WERI-Rb-1 (cell line): ENCODE results near the gene ARHGAP24.
"Not testable (repeated sequence)": the region's sequence is repeated elsewhere in the genome, so short reads cannot be mapped to it uniquely, and the experiment has no call there.

Experiments
- DNase-seq: peaks from one replicate; pipeline ENCODE4 v3.0.0-alpha.2; 2020
- H3K27ac ChIP-seq: fragments of 250-450 bp; sonication (Bioruptor Pico); 2 replicates; pipeline ENCODE4 v1.5.1; 2020; ENCODE audit warnings: mild to moderate bottlenecking, moderate library complexity
- H3K27me3 ChIP-seq: fragments of 250-450 bp; sonication (Bioruptor Pico); 2 replicates; pipeline ENCODE4 v1.5.1; 2021; ENCODE audit warnings: mild to moderate bottlenecking, low read depth, moderate library complexity; ENCODE audit not compliant: insufficient read depth, severe bottlenecking
- H3K36me3 ChIP-seq: fragments of 250-450 bp; sonication (Bioruptor Pico); 2 replicates; pipeline ENCODE4 v1.5.1; 2020; ENCODE audit warnings: mild to moderate bottlenecking, moderate library complexity
- H3K4me3 ChIP-seq: 2 replicates; pipeline ENCODE4 v1.5.1; 2011; ENCODE audit warnings: low read depth, mild to moderate bottlenecking, control low read depth, low read length
- H3K9me3 ChIP-seq: fragments of 250-450 bp; sonication (Bioruptor Pico); 2 replicates; pipeline ENCODE4 v1.5.1; 2021; ENCODE audit warnings: mild to moderate bottlenecking, moderate library complexity; ENCODE audit not compliant: severe bottlenecking
- TF ChIP-seq, protein P1 (sequence below): IDR thresholded peaks from 2 replicates; pipeline ENCODE4 v1.5.1; 2011; ENCODE audit warnings: low read depth, mild to moderate bottlenecking, control low read depth, inconsistent platforms, low read length

The ARHGAP24 gene

DNA sequence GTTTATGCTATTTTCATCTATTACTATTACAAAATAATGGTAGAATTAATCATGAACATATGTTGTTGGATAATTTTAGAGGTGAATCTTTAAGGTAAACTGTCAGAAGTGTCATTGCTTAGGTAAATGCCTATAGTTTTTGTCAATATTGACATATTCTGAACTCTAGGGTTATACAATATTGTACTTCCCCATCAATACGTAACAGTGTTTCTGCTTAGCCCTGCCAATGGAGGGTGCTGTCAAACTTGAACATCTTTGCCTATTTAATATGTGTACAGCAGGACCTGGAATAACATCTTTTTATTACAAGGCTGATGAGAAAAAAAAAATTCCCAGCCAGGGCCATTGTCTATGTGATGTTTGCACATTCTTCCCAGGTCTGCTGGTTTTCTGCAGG, 40.8 kb downstream of the ARHGAP24 start:
- no peaks in the 10 kb centered on the region for H3K36me3 ChIP-seq
- TF ChIP-seq, protein P1, sequence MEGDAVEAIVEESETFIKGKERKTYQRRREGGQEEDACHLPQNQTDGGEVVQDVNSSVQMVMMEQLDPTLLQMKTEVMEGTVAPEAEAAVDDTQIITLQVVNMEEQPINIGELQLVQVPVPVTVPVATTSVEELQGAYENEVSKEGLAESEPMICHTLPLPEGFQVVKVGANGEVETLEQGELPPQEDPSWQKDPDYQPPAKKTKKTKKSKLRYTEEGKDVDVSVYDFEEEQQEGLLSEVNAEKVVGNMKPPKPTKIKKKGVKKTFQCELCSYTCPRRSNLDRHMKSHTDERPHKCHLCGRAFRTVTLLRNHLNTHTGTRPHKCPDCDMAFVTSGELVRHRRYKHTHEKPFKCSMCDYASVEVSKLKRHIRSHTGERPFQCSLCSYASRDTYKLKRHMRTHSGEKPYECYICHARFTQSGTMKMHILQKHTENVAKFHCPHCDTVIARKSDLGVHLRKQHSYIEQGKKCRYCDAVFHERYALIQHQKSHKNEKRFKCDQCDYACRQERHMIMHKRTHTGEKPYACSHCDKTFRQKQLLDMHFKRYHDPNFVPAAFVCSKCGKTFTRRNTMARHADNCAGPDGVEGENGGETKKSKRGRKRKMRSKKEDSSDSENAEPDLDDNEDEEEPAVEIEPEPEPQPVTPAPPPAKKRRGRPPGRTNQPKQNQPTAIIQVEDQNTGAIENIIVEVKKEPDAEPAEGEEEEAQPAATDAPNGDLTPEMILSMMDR: no peak
- no peaks in the 10 kb centered on the region for H3K9me3 ChIP-seq
- DNase-seq: no peak
- no peaks in the 10 kb centered on the region for H3K27me3 ChIP-seq
- no peak overlapping the region for H3K4me3 ChIP-seq
- no peak overlapping the region for H3K27ac ChIP-seq

- H3K27ac ChIP-seq, H3K27me3 ChIP-seq, H3K9me3 ChIP-seq, H3K36me3 ChIP-seq, H3K4me3 ChIP-seq, DNase-seq: not testable (repeated sequence)
These were observed 43.6 kb downstream of the ARHGAP24 start for GRCh38 chr4:85518526-85518925.

DNA sequence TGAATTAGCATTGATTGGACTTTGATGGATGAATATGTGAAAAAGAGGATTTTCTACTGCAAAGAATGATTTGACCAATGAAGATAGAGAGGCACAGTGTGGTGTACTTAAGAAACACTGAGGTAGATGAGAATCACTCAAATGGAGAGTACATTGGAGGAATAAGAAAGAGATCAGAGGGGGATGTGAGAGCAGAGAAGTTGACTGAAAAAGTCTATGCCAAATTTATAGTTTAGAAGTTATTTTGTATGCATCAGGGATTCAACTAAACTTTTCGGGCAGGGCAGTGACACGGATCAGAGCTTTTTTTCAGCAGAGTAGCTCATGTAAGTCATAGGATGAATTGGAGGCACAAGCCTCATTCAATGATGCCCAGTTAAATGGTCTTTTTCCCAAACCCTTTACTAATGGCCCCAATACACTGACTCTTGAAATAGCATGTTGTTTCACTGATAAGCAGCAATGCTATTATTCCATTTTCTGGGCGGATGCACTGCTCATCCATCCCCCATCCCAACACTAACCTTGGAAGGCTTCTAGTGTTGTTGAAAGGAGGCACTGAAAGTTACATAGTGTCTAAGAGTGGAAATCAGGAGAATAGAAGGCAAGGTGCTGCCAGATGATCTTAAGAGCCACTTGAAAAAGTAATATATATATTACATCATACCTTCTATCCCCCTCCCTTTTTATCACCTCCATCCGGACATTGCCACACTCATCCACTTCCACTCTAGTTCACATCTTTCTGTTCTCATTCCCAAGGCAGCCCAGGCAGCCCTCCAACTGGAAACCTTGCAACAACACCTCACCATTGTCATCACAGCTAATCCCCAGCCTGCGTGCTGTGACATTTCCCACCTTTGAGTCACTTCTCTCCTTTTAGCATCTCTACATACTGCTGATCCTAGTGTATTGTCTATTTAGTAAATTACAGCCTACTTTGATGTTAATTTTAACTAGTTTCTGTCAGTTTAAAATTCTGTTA, 46.1 kb downstream of the ARHGAP24 start:
- H3K36me3 ChIP-seq: no peaks in the 10 kb centered on the region
- no peaks in the 10 kb centered on the region for H3K9me3 ChIP-seq
- DNase-seq: no peak
- TF ChIP-seq, protein P1: no peak
- no peak overlapping the region for H3K27ac ChIP-seq
- no peak overlapping the region for H3K4me3 ChIP-seq
- H3K27me3 ChIP-seq: peaks cover 2% of the 10 kb centered on the region

GRCh38 chr4:85522277-85522676, 47.3 kb downstream of the ARHGAP24 start:
- H3K36me3 ChIP-seq: no peaks in the 10 kb centered on the region
- TF ChIP-seq, protein P1: no peak
- no peak for DNase-seq
- H3K4me3 ChIP-seq: no peak overlapping the region
- H3K27ac ChIP-seq: no peak overlapping the region
- H3K9me3 ChIP-seq: no peaks in the 10 kb centered on the region
- peaks cover 2% of the 10 kb centered on the region for H3K27me3 ChIP-seq

DNA sequence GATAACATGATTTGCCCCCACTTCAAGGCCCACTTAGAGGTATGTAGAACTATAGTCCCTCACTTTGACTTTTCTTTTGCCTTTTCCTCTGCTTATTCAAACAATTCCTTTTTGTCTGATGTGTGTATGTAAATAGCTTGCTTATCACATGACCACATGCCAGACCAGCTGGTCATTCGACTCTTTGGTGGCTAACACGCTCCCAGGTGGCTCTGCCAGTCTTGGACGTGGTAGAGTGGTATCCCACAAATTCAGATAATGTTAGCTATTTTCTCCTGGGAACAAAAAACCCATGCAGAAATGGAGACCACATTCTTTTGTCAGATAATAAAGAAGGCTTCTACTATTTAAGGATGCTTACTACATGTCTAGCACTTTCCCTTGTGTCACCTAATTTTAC, 47.9 kb downstream of the ARHGAP24 start:
- H3K4me3 ChIP-seq: no peak overlapping the region
- no peak for DNase-seq
- no peaks in the 10 kb centered on the region for H3K36me3 ChIP-seq
- H3K9me3 ChIP-seq: no peaks in the 10 kb centered on the region
- H3K27me3 ChIP-seq: peaks cover 2% of the 10 kb centered on the region
- TF ChIP-seq, protein P1: no peak
- no peak overlapping the region for H3K27ac ChIP-seq

DNA sequence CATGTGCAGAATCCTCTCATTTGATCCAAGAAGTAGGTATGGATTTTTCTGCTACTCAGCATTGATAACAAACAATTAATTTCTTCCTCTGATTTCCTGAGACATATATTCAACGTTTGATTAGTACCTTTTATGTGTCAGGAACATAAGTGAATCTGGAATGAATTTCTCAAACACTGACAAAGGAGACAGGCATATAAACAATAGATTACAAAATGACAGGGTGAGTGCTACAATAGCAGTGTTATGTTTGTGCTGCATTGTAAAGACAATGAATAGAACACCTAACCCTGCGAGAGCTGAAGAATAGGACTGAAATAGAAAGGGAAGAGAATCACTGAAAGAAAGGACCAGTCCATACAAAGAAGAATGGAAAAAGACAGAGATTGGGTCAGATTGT, 52.9 kb downstream of the ARHGAP24 start:
- no peak for DNase-seq
- no peak overlapping the region for H3K27ac ChIP-seq
- H3K27me3 ChIP-seq: peaks cover 2% of the 10 kb centered on the region
- no peak overlapping the region for H3K4me3 ChIP-seq
- TF ChIP-seq, protein P1: no peak
- no peaks in the 10 kb centered on the region for H3K36me3 ChIP-seq
- H3K9me3 ChIP-seq: no peaks in the 10 kb centered on the region
